Parathyroid adenoma (tissue), 2 donors: ENCODE data around the gene KRT6A.

Experiments used
- H2AFZ ChIP-seq: fragments of 300-600 bp; sonication (generic); one replicate; pipeline ENCODE4 v1.7.0; 2017; ENCODE audit warnings: antibody characterized with exemption, mild to moderate bottlenecking
- H3K27ac ChIP-seq: fragments of 300-600 bp; sonication (generic); one replicate; pipeline ENCODE4 v1.7.0; 2017
- H3K27me3 ChIP-seq: fragments of 300-600 bp; sonication (generic); one replicate; pipeline ENCODE4 v1.7.0; 2017; ENCODE audit warnings: low read length; ENCODE audit not compliant: control insufficient read depth, insufficient read depth
- H3K36me3 ChIP-seq: fragments of 300-600 bp; sonication (generic); one replicate; pipeline ENCODE4 v1.7.0; 2017; ENCODE audit warnings: low read length; ENCODE audit not compliant: control insufficient read depth, insufficient read depth
- H3K4me1 ChIP-seq: fragments of 300-600 bp; sonication (generic); one replicate; pipeline ENCODE4 v1.7.0; 2017; ENCODE audit warnings: control low read depth
- H3K4me2 ChIP-seq: fragments of 300-600 bp; sonication (generic); one replicate; pipeline ENCODE4 v1.7.0; 2017; ENCODE audit warnings: low read length
- H3K4me3 ChIP-seq: fragments of 300-600 bp; sonication (generic); one replicate; pipeline ENCODE4 v1.7.0; 2017; ENCODE audit warnings: low read depth, low read length
- H3K79me2 ChIP-seq: fragments of 300-600 bp; sonication (generic); one replicate; pipeline ENCODE4 v1.7.0; 2017; ENCODE audit warnings: control low read depth
- H3K9ac ChIP-seq: fragments of 300-600 bp; sonication (generic); one replicate; pipeline ENCODE4 v1.7.0; 2017; ENCODE audit warnings: mild to moderate bottlenecking
- H3K9me3 ChIP-seq: fragments of 300-600 bp; sonication (generic); one replicate; pipeline ENCODE4 v1.7.0; 2017; ENCODE audit warnings: low read length; ENCODE audit not compliant: control insufficient read depth
- TF ChIP-seq, protein P1 (sequence below): fragments of 300-600 bp; sonication (generic); IDR thresholded peaks from one replicate; pipeline ENCODE4 v1.7.0; 2017; ENCODE audit warnings: antibody characterized with exemption, mild to moderate bottlenecking
- donor health status: primary hyperparathyroidism.

Gene KRT6A

DNA sequence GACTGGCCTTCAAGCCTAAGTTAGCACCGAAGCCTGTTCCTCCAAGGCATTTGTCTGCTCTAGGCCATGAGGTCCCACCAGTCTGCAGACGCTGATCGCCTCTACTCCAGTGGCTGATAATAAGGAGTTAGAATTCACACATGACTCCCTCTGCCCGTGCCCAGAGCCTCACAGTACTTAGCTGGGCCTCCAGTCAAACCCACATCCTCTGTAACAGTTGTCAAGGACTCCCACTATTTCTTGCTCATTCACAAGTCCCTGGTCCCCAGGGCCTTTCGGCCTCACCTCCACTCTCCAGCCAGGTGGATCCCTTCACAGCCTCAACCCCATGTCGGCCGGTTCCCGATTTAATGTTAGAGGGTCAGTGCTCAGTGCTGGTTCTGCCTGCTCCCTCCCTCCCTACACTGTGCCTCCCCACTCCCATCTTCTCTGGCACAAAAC, 33.5 kb upstream of the KRT6A start:
- TF ChIP-seq, protein P1, sequence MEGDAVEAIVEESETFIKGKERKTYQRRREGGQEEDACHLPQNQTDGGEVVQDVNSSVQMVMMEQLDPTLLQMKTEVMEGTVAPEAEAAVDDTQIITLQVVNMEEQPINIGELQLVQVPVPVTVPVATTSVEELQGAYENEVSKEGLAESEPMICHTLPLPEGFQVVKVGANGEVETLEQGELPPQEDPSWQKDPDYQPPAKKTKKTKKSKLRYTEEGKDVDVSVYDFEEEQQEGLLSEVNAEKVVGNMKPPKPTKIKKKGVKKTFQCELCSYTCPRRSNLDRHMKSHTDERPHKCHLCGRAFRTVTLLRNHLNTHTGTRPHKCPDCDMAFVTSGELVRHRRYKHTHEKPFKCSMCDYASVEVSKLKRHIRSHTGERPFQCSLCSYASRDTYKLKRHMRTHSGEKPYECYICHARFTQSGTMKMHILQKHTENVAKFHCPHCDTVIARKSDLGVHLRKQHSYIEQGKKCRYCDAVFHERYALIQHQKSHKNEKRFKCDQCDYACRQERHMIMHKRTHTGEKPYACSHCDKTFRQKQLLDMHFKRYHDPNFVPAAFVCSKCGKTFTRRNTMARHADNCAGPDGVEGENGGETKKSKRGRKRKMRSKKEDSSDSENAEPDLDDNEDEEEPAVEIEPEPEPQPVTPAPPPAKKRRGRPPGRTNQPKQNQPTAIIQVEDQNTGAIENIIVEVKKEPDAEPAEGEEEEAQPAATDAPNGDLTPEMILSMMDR: no peak
- no peaks in the 10 kb centered on the region for H3K27me3 ChIP-seq
- H3K9me3 ChIP-seq: no peaks in the 10 kb centered on the region
- H3K4me2 ChIP-seq: no peak overlapping the region
- no peak overlapping the region for H3K9ac ChIP-seq
- no peaks in the 10 kb centered on the region for H3K79me2 ChIP-seq
- no peak overlapping the region for H3K27ac ChIP-seq
- no peak overlapping the region for H3K4me3 ChIP-seq
- no peaks in the 10 kb centered on the region for H3K36me3 ChIP-seq
- no peaks in the 10 kb centered on the region for H3K4me1 ChIP-seq
- H2AFZ ChIP-seq: no peak overlapping the region

- H3K9ac ChIP-seq: no peak overlapping the region
- H3K27me3 ChIP-seq: no peaks in the 10 kb centered on the region
- H3K9me3 ChIP-seq: no peaks in the 10 kb centered on the region
- no peak overlapping the region for H3K27ac ChIP-seq
- H3K79me2 ChIP-seq: no peaks in the 10 kb centered on the region
- TF ChIP-seq, protein P1: no peak
- H3K4me3 ChIP-seq: no peak overlapping the region
- H3K4me1 ChIP-seq: no peaks in the 10 kb centered on the region
- H2AFZ ChIP-seq: no peak overlapping the region
- no peak overlapping the region for H3K4me2 ChIP-seq
- H3K36me3 ChIP-seq: no peaks in the 10 kb centered on the region
Observed at GRCh38 chr12:52525661-52526499, 32.8 kb upstream of the KRT6A start.

GRCh38 chr12:52524898-52525591, 32.0 kb upstream of the KRT6A start:
- no peaks in the 10 kb centered on the region for H3K27me3 ChIP-seq
- no peak overlapping the region for H3K4me2 ChIP-seq
- H3K9ac ChIP-seq: no peak overlapping the region
- H2AFZ ChIP-seq: no peak overlapping the region
- TF ChIP-seq, protein P1: no peak
- no peak overlapping the region for H3K27ac ChIP-seq
- H3K79me2 ChIP-seq: no peaks in the 10 kb centered on the region
- H3K4me1 ChIP-seq: no peaks in the 10 kb centered on the region
- H3K36me3 ChIP-seq: no peaks in the 10 kb centered on the region
- H3K4me3 ChIP-seq: no peak overlapping the region
- H3K9me3 ChIP-seq: no peaks in the 10 kb centered on the region

DNA sequence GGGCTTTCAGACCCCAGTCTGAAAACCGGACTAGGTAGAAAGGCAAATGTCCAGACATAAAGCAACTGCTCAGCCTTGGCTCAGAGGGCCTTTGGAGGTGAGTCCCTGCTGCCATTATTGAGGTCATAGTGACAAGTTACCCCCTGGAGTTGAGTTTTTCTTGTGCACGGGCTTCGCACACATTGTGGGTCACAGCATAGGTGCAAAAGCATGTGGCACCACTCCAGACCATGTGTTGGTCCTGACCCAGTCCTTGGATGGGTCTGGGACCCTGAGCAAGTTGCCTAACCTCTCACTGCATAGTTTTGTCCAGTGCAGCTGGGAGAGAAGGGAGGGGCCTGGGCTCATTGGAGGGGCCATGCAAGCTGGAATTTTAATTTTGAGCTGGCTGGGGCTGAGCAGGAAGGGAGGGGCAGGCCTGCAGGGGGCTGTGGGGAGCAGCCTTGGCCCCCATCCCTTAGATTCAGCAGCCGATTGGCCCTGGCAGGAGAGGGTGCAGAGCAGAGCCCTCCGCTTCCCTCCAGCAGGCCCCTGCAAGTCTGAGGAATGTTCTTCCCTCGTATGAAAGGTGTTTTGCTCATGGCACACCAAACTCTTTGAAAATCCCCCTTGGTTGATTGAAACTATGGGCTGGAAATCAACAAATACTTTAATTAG, 31.3 kb upstream of the KRT6A start:
- H3K9ac ChIP-seq: no peak overlapping the region
- no peaks in the 10 kb centered on the region for H3K4me1 ChIP-seq
- no peaks in the 10 kb centered on the region for H3K9me3 ChIP-seq
- H3K79me2 ChIP-seq: no peaks in the 10 kb centered on the region
- H3K4me3 ChIP-seq: no peak overlapping the region
- no peak overlapping the region for H3K4me2 ChIP-seq
- H3K36me3 ChIP-seq: no peaks in the 10 kb centered on the region
- no peak overlapping the region for H2AFZ ChIP-seq
- H3K27ac ChIP-seq: no peak overlapping the region
- H3K27me3 ChIP-seq: no peaks in the 10 kb centered on the region
- TF ChIP-seq, protein P1: no peak
